Middle frontal gyrus (tissue), 1 donor: ENCODE results near the gene HOXA10.

Experiments used
- DNase-seq: peaks from one replicate; pipeline ENCODE4 v3.0.0-alpha.2; 2015; ENCODE audit warnings: low spot score; ENCODE audit errors: extremely low spot score

The HOXA10 gene

DNA sequence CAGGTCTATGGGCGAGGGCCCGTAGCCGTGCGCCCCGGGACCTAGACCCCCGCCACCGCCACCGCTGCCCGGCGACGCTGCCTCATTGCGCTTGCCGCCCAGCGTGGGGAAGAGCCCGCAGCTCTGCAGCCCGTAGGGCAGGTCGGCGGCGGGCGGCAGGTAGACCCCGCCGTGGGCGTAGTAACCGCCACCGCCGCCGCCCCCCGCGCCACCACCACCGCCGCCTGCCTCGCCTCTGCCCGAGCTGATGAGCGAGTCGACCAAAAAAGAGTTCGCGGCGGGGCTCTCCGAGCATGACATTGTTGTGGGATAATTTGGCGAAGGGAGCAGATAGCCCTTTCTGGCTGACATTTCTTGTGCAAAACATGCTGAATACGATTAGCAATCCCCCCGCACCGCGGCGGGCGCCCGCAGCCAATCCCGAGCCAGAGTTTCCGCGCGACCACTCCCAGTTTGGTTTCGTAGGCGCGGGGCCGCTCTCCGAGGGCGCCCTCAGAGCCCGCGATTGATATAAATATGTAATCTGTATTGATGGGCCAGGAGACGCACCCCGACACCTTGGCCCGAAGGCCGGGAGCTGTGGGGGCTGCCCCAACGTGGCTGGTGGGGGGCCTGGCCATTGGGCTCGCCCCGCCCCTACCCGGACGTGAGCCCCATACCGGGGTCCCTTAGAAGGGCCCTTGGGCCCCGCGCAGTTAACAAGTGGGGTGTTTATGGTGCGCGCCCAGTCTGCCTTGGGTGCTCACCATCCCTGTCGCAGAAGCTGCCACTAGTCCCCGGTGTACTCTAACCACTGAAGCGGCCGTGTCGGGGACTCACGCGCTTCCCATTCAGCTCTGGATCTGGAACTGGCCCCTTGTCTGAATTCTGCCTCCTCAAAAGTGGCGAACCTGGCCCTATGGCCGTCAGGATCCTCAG is at the start of gene HOXA10:
HOXA10 (minus strand) TSS at position 365 of the 918 bp plus-strand sequence; CDS start at position 351, 14 bp downstream.
- DNase-seq, result no peak

DNA sequence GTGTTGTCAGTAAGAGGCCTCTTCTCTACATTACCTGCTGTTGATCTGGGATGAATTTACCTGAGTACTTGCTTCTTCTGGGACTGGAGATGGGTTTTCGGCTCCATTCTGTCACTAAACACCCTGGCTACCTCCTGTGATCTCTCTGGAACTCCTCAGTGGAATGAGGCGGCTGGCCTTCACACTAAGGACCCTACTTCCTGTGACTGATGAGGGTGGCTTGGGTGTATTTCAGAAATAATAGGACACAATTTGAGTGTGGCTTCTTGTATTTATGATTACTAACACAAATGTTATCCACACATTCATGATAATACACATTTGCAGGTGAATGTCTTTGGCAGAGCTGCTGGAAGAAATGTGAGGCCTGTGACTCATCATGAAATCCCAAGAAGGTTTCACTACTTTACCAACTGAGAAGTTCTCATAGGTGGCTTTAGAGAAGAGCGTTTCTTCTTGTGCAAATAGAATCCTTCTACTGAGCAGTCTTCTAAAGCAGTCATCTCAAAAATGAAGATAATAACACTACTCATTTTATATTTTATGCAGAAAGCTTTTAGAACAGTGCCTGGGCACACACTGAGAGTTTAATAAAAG is 47.2 kb upstream of the HOXA10 start:
- DNase-seq, result no peak

DNA sequence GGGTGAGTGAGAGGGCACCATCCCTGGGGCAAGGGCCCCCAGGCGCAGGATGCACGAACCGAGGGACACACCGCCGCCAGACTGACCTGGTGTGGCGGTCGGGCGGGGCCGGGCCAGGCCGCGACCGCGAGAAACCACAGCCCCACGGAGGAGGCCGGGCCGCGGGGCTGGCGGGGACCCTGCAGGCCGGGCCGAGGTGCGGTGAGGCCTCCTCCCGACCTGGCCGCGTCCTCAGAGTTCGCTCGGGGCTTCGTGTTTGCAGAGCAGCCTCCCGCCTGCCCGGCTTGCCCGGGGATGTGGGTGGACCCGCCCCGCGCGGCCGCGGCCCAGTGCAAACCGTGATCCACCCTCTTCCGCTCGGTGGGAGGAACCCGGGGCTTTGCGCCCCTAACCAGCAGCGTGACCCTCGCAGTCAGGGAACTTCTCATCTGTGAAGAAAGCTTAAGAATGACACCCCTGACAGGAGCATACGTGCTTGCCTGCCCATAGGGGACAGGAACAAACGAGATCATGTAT is 46.4 kb upstream of the HOXA10 start:
- DNase-seq, result no peak

DNA sequence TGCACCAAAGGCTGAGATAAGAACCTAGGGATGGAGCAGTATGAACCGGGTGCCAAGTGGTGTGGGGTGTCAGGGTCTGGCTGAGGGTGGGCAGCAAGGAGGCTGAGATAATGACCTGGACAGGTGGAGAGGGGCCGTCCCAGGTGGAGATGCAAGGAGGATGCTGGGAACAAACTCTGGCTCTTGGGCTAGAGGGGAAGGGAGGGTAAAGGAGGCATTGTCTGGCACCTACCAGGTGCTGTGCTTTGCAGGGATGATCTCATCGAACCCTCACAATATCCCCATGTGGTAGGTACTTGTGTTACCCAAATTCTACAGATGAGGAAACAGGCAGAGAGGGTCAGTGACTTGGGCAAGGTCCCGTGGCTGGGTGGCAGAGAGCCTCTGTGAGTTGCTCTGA is 45.7 kb upstream of the HOXA10 start:
- DNase-seq, result no peak

DNA sequence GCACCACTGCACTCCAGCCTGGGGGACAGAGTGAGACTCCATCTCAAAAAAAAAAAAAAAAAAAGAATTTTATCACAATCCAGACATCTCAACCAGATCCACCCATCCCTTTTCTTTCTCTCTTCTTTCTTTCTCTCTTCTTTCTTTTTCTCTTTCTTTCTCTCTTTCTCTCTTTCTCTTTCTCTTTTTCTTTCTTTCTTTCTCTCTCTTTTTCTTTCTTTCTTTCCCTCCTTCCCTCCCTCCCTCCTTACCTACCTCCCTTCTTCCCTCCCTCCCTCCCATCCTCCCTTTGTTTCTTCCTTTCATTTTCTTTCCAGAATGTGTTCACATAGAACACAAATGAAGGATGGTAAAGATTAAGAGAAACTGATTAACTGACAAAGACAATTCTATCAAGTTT is 43.8 kb upstream of the HOXA10 start:
- DNase-seq, result no peak

DNA sequence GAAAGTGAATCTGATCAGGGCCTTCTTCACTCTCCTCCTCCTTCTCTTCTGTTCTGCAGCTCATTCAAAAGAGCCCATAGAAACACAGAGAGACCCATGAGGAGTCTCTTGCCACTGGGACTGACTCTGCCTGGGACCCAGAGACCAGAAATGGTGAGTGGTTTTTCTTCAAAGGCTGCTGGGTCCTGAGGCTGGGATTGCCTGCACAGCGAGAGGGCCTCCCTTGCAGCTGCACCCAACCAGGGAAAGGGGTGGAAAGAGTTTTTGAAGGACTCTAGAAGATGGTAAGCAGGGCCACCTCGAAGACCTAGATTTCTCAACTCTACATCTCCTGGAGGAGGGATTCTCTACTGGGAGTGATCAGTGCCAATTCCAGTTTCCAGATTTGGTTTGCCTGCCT is 41.2 kb upstream of the HOXA10 start:
- no peak for DNase-seq

DNA sequence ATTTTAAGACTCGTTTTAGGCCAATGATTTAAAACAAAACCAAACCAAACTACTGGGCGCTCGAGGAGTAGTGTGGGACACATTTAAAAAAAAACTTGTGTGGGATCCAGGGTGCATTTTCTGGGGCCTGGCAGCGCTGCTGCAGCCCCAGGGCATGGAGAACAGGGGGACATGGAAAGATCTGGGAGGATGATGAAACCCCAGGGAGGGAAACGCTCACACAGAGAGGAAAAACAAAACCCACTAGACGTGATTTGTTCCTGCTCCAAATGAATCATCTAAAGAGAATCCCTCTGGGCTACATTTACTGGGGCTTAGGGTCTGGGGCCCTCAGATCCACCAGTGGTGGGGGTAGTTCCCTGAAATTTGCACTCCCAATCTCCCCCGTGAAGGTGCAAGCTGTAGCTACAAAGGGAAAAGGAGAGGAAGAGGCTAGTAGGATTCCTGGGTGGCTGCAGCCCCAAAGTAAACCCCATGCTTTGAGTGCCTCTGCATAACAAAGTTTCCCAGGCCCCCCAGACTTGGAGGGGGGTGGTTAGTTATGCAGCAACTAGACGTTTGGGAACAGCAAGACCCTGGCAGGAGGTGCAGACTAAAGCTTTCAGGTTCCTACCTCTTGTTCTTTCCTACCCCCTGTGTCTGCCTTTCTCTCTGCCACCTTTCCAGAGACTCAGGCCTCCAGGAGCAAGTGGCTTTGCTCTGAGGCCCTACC is 40.3 kb upstream of the HOXA10 start:
- DNase-seq, result no peak

DNA sequence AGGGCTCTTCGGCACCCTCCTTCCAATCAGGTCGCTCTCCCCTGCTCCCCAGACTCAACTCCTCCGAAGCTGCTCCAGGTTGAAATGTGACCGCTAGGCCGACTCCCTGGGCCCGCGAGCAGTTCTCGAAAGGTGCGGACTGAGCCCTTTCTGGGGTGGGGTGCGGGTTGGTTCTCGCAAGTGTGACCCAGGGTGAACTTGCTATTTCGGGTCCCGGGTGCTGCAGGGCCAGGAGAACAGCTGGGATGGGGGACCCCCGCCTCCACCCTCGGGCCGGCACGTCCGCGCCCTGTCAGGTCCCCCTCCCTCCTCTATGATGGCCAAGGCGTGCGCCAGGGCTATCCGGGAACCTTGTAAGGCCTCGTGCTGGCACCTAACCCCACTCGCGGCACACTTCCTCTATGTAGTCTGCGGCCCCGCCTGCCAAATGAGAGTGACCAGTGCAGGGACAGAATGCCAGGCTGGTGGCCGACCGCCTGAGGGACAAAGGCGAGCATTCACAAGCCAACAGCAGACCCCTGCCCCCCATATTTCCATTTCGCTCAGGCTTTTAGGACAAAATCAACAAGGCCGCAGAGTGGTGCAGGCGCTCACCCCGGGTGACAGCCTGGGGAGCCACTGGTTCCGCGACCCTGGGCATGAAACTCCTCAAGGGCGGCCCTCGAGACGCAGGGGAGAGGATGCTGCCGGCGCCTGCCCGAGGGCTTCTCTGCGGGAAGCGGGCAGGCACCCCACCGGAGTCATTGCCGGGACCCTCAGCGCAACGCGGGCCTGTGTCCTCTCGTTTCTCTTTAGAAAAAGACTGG is 39.5 kb upstream of the HOXA10 start:
- no peak for DNase-seq

DNA sequence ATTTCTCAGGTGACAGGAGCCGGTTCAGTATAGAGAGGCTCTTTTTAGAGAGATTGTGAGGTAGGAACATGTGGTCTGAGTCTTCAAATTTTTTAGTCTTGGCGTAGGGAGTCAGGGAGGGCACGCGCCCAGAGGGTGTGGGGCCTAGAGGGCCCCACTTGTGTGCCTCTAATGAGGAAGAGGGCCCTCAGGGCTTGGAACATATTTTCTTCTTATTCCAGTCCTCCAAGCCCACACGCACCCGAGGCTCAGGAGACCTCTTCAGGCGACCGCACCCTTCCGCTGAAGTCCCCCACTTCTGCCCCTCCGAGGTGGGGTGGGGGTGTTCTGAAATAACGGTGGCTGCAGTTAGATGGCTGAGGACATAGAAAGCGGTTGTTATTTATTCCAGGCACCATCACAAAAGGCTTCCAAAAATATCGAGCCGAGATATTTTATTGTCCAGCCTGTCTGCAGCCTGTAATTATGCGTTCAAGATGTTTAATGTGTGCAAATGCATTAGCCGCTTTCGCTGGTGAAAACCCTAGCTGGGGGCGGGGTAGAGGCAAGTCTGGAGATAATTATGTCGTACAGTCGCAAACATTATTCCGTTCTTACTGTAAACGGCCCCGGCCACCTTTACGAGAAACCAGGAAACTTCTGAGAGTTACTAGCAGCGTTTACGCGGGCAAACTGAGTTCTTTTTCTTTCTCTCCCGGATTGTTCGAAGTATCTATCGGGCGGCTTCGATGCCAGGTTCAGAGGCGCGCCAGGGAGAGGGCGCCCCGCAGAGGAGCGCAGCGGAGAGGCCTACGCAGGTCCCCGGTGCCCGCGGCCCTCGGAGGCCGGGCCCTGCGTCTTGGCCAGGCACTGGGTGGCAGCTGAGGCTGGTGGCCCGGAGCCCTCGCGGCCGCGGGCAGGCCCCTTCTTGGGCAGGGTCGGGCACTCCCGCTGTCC is 38.6 kb upstream of the HOXA10 start:
- no peak for DNase-seq

DNA sequence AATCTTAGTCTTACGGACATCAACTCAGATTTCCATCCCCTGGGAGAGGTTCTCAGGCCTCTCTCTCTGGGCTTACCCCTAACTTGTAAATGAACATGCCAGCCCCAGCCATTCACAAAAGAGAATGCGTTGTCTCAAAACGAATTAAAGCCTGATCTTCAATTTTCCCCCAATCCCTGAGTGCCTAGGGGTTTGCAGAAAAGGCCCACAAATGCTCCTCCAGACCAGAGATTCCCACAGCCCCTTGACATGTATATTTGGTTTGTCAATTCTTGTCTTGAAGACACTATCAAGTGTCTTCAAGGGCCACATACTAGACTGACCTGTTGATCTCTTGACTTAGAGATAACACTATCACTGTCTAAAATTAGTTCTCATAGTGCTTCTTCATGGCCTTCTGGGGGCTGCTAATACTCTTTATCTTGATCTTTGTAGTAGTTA is 37.7 kb upstream of the HOXA10 start:
- no peak for DNase-seq

DNA sequence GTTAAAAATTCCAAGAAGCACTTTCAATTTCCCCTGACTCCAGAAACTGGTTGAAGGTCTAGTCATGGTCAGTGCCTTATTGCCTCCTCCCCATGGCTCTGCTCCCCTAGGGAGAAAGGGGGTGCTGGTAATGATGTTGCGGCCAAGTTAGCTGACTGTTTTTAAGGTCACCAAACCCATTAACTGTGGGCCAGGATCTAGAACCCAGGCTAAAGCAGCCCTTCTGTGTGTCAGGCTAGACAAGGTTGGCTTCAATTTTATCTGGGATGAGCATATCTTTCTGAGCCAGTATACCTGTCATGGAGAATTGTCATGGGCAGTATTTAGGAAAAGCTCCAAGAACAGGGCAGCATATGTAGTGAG is 36.9 kb upstream of the HOXA10 start:
- DNase-seq, result no peak

DNA sequence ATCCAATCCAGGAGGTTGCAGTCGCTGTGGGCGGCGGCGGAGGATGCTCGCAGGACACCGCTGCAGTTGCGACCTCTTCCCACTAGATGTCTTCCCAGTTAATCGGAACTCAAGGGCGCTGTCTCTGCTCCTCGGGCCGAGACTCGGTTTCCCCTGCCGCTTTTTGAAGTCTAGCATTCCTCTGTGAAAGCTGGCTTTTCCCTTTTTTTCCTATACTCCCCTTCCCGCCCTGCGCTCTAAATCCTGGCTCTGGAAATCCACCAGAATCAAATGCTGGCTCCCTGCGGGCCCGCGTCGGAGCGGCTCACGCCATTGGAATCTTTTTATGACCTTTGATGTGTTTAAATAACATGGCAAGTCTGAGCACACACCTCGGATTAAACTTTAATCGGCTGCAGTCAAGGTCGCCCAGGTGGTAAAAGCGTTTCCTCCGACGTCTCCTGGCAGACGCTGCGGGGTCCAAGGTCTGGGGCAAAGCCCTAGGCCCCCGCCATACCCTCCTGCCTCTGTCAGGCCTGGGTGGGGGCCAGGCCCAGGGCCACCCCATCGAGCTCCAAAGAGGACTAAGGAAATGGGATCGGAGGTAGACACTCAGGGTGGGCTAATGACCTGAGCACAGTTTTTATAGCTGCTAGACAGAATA is 36.4 kb upstream of the HOXA10 start:
- DNase-seq, result no peak

DNA sequence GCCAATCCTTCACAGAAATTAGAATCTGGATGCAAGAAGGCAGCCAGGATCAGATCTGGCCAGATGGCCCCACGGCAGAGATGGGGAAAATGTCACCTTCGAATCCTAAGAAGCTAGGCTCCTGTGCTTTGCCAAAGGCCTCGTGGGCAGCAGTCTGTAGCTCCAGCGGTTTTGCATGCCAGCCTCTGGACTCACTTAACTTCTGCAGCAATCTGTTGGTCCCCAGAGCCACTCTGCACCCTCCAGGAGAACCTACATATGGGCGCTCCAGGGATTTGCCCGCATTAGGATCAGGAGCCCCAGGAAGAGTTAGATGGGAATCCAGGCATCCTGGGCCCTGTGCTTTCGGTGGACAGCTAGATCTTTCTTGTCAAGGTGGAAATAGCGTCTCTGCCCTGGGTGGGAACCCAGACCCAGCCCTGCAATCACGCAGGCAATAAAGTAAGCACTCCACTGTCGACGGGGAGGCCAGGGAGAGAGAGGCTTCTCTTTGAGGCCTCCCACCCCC is 35.9 kb upstream of the HOXA10 start:
- no peak for DNase-seq

DNA sequence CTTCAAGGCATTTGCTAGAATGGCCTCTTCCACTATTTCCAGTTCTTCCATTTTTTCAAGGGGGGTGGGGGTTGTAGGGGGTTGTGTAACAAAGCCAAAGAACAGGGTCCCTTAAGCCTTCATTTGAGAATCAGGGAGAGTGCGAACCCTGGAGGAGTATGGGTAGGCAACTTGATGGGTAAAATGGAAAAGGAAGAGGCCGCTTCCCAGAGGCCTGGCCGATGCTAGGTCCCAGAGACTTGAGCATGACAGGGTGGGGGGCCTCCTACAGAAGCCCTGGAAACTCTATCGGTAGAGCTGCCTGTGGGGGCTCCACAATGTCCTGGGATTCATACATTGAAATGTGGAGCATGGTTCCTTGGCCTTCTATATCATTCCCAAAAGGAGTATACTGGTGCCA is 34.9 kb upstream of the HOXA10 start:
- no peak for DNase-seq

DNA sequence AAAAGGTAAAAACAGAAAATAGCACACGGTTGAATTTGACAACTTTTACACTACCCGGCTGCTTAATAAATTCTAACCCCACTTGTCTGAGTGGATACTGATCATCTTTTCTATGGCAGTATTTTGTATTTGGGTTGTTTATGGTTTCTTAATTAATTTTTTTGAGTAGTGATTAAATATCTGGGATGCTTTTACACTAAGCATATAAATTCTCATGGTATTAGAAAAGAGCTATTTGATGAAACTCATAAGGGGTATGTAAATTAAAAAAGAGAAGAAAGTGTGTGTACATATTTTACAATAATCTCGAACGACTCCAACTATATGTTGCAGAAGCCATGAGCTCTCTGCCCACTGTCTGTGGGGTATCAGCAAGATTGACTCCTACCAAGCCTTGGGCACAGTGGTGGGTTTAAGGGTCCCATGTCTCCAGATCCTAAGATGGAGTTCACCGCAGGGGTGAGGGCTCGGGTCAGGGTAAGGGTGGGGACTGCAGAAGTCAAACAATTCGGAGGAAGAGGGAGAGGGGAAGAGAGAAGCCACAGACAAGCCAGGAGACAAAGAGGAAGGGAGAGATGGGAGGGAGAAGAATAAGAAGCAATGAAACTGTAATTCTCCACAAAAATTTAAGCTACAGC is 33.3 kb upstream of the HOXA10 start:
- DNase-seq, result no peak

DNA sequence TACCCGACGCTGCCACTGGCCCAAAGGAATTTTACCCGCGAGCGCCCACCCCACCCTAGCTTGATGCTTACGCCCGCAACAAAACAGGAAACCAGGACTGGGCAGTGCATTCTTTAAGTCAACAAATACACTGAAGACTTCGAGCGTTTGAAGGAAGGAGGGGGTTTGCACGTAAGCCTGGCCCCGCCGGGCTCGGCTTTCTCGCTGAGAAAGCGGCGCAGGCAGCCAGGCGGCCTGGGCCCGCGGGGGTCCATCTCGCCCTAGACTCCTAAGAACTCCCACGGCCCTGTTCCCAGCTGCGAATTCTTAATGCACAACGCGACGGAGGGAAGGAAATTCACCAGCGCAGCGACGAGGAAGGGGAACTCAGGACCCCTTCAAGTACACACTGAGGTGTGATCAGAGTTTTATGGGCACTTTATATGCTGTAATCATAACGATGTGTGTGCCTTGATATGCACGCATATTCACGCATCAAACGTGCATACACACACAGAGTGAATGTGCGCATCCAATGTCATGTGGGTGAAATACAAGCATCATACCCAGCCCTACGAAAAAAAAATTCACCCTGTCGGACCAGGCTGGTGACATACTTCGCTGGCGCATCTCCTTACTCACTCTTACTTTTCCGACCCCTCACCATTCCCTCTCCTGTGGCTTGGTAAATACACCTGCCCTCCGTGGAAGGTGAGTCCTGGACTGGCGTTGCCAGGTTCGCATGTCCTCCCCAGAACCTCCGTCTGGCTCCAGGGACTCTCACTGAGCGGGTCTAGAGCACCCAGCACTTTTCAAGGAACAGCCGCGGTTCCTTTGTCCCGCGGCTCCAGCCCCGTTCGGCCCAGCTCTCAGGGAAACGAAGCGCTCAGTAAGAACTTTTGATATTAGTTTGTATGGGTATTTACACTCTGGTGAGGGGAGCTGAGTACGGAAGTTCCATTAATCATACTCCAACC is 31.5 kb upstream of the HOXA10 start:
- DNase-seq, result no peak

DNA sequence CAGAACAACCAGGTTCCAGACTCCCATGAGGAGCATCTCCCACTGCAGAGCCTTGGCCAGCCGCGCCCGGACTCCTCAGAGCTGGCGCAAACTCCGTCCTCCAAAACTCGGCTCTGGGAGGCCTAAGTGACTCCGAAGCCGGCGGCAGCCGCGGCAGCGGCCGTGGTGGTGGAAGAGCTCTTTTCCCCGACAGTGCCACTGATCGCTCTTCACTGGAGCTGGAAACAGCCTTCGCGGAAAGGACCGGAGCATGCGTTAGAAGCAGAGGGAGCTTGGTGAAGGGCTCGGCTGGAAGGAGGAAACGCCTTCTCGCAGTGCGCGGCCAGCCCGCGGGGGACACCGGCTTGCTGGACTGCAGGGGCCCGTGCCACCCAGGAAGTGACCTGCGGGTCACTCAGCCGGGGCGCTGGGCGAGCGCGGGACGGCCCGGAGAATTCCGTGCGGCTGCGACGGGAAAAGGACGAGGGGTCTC is 30.8 kb upstream of the HOXA10 start:
- no peak for DNase-seq
